GM23338 (cell line): ENCODE measurements around the gene CCDC146. TPM values are rescaled to one million over a fixed set of nuclear protein-coding genes. Genes with fewer than 3 reads are reported as not detected.
"Not testable (repeated sequence)": the region's sequence is repeated elsewhere in the genome, so short reads cannot be mapped to it uniquely, and the experiment has no call there.

Source experiments
- ATAC-seq: fragments of 200-7000 bp; cut with Tn5 transposase; 3 replicates; pipeline ENCODE4 v1.9.1; 2020
- DNase-seq: peaks from one replicate; pipeline ENCODE4 v3.0.0-alpha.2; 2015; ENCODE audit warnings: low spot score
- H2AFZ ChIP-seq: fragments of 200-600 bp; sonication (generic); 2 replicates; pipeline ENCODE4 v1.8.0; 2016; ENCODE audit warnings: antibody characterized with exemption, mild to moderate bottlenecking, moderate library complexity
- H3F3A ChIP-seq: fragments of 200-600 bp; sonication (generic); replicated peaks from 2 replicates; pipeline ENCODE4 v1.8.0; 2017; ENCODE audit warnings: antibody characterized with exemption, mixed run types, low read depth
- H3K27ac ChIP-seq: fragments of 200-600 bp; sonication (generic); 2 replicates; pipeline ENCODE4 v1.6.1; 2016; ENCODE audit warnings: low read depth
- H3K27me3 ChIP-seq: fragments of 200-600 bp; sonication (generic); 2 replicates; pipeline ENCODE4 v1.8.0; 2016; ENCODE audit warnings: mild to moderate bottlenecking, mixed run types, moderate library complexity; ENCODE audit not compliant: insufficient read depth
- H3K36me3 ChIP-seq: fragments of 200-600 bp; sonication (generic); 2 replicates; pipeline ENCODE4 v1.8.0; 2016; ENCODE audit warnings: mild to moderate bottlenecking; ENCODE audit not compliant: insufficient read depth
- H3K4me1 ChIP-seq: fragments of 200-600 bp; sonication (generic); 2 replicates; pipeline ENCODE4 v1.8.0; 2016; ENCODE audit warnings: mild to moderate bottlenecking, moderate library complexity; ENCODE audit not compliant: insufficient read depth
- H3K4me2 ChIP-seq: fragments of 200-600 bp; sonication (generic); 2 replicates; pipeline ENCODE4 v1.7.1; 2017; ENCODE audit warnings: mixed run types
- H3K4me3 ChIP-seq: fragments of 200-600 bp; sonication (generic); 2 replicates; pipeline ENCODE4 v1.6.1; 2016; ENCODE audit warnings: mixed run types
- H3K79me2 ChIP-seq: fragments of 200-600 bp; sonication (generic); replicated peaks from 2 replicates; pipeline ENCODE4 v1.8.0; 2017; ENCODE audit warnings: mild to moderate bottlenecking; ENCODE audit not compliant: insufficient read depth
- H3K9me2 ChIP-seq: fragments of 200-600 bp; sonication (generic); 2 replicates; pipeline ENCODE4 v1.8.0; 2017; ENCODE audit not compliant: insufficient read depth
- H4K20me1 ChIP-seq: fragments of 200-600 bp; sonication (generic); replicated peaks from 2 replicates; pipeline ENCODE4 v1.8.0; 2017; ENCODE audit warnings: mild to moderate bottlenecking; ENCODE audit not compliant: insufficient read depth
- H3K27ac Mint-ChIP-seq: 2 replicates; pipeline ENCODE4 v1.8.0; 2020; ENCODE audit warnings: inconsistent platforms, mild to moderate bottlenecking, moderate library complexity, mixed read lengths
- H3K27me3 Mint-ChIP-seq: 3 replicates; pipeline ENCODE4 v1.8.0; 2022; ENCODE audit warnings: low read depth, mild to moderate bottlenecking, moderate library complexity, mixed read lengths, inconsistent platforms; ENCODE audit not compliant: insufficient read depth, poor library complexity
- H3K36me3 Mint-ChIP-seq: 3 replicates; pipeline ENCODE4 v1.8.0; 2021; ENCODE audit warnings: low read depth, mild to moderate bottlenecking, inconsistent platforms, moderate library complexity, mixed read lengths
- H3K4me1 Mint-ChIP-seq: 3 replicates; pipeline ENCODE4 v1.8.0; 2020; ENCODE audit warnings: mild to moderate bottlenecking, inconsistent platforms, mixed read lengths
- H3K4me3 Mint-ChIP-seq: 3 replicates; pipeline ENCODE4 v1.8.0; 2021; ENCODE audit warnings: moderate library complexity, mild to moderate bottlenecking, inconsistent platforms, mixed read lengths
- H3K9me3 Mint-ChIP-seq: 3 replicates; pipeline ENCODE4 v1.8.0; 2020; ENCODE audit warnings: moderate library complexity, mild to moderate bottlenecking, inconsistent platforms, mixed read lengths
- polyA plus RNA-seq: library from polyadenylated mRNA; unstranded; fragments of >200 nt; fragmentation: Nextera tagmentation; extraction: Ambion mirVana; gene quantifications from 2 replicates; pipeline ENCODE4 v1.2.1, GENCODE V29; 2016
- total RNA-seq: library from RNA; depleted of rRNA; stranded (reverse); fragments of >200 nt; shearing (Covaris generic); gene quantifications from 2 replicates; pipeline ENCODE4 v1.2.3, GENCODE V29; 2014

Gene CCDC146
- total and polyA plus RNA-seq, 2 experiments from 2014 or later: 0.35 to 0.74 TPM

GRCh38 chr7:77080236-77080635 lies 42.2 kb upstream of the CCDC146 start:
- ATAC-seq, H3K27ac Mint-ChIP-seq: not testable (repeated sequence)

GRCh38 chr7:77082192-77082591 lies 40.2 kb upstream of the CCDC146 start:
- H3K4me1 Mint-ChIP-seq, H3K36me3 ChIP-seq, H3K9me3 Mint-ChIP-seq, DNase-seq, ATAC-seq, H3K27ac ChIP-seq, H3K27me3 ChIP-seq, H3K36me3 Mint-ChIP-seq, H3K4me3 ChIP-seq, H3K27ac Mint-ChIP-seq, H3K4me1 ChIP-seq, H3K9me2 ChIP-seq, H2AFZ ChIP-seq, H3K27me3 Mint-ChIP-seq, H3K79me2 ChIP-seq, H3K4me2 ChIP-seq, H3K4me3 Mint-ChIP-seq, H3F3A ChIP-seq, H4K20me1 ChIP-seq: not testable (repeated sequence)

More at GRCh38 chr7:77080236-77080635, 42.2 kb upstream of the CCDC146 start:
- not testable (repeated sequence) for H3K9me3 Mint-ChIP-seq, H3K9me2 ChIP-seq, H3K4me3 ChIP-seq, H3K27me3 Mint-ChIP-seq, H3K27ac ChIP-seq, H3K79me2 ChIP-seq, DNase-seq, H3K4me3 Mint-ChIP-seq, H3K4me1 ChIP-seq, H3K4me2 ChIP-seq, H3F3A ChIP-seq, H2AFZ ChIP-seq, H3K36me3 Mint-ChIP-seq, H3K4me1 Mint-ChIP-seq, H3K27me3 ChIP-seq, H3K36me3 ChIP-seq, H4K20me1 ChIP-seq

- H3K27me3 ChIP-seq, H2AFZ ChIP-seq, ATAC-seq, H3K27ac Mint-ChIP-seq, DNase-seq, H3K36me3 ChIP-seq, H3K27me3 Mint-ChIP-seq, H3K4me1 Mint-ChIP-seq, H3F3A ChIP-seq, H3K4me3 ChIP-seq, H3K4me3 Mint-ChIP-seq, H4K20me1 ChIP-seq, H3K4me1 ChIP-seq, H3K9me2 ChIP-seq, H3K4me2 ChIP-seq, H3K27ac ChIP-seq, H3K79me2 ChIP-seq: not testable (repeated sequence)
- H3K9me3 Mint-ChIP-seq: peaks cover 26% of the 10 kb centered on the region
- peaks cover 33% of the 10 kb centered on the region for H3K36me3 Mint-ChIP-seq
Measured at GRCh38 chr7:77092301-77092700, 30.1 kb upstream of the CCDC146 start.

DNA sequence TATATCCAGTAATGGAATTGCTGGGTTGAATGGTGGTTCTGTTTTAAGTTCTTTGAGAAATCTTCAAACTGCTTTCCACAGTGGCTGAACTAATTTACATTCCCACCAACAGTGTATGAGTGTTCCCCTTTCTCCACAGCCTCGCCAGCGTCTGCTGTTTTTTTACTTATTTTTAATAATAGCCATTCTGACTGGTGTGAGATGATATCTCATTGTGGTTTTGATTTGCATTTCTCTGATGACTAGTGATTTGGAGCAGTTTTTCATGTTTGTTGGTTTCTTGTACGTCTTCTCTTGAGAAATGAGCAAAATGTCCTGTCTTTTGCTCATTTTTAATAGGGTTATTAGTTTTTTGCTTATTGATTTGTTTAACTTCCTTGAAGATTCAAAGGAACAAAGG lies 21.9 kb upstream of the CCDC146 start:
- H3K36me3 ChIP-seq, H3K4me3 ChIP-seq, H3F3A ChIP-seq, H3K27ac ChIP-seq, H3K27me3 Mint-ChIP-seq, H3K27ac Mint-ChIP-seq, H3K79me2 ChIP-seq, H3K4me3 Mint-ChIP-seq, H3K4me1 Mint-ChIP-seq, DNase-seq, H3K36me3 Mint-ChIP-seq, H3K9me3 Mint-ChIP-seq, H3K27me3 ChIP-seq, H2AFZ ChIP-seq, H4K20me1 ChIP-seq, H3K9me2 ChIP-seq, ATAC-seq, H3K4me1 ChIP-seq, H3K4me2 ChIP-seq: not testable (repeated sequence)

GRCh38 chr7:77101187-77101586 lies 21.2 kb upstream of the CCDC146 start:
- H3K36me3 Mint-ChIP-seq, H4K20me1 ChIP-seq, H3K9me3 Mint-ChIP-seq, H3K27me3 Mint-ChIP-seq, DNase-seq, H3K27ac ChIP-seq, H3K4me1 ChIP-seq, H3K4me3 Mint-ChIP-seq, H3K79me2 ChIP-seq, H3K4me3 ChIP-seq, H3K27ac Mint-ChIP-seq, ATAC-seq, H3K27me3 ChIP-seq, H3K9me2 ChIP-seq, H3F3A ChIP-seq, H3K4me1 Mint-ChIP-seq, H3K4me2 ChIP-seq, H2AFZ ChIP-seq, H3K36me3 ChIP-seq: not testable (repeated sequence)

GRCh38 chr7:77102671-77103070 lies 19.7 kb upstream of the CCDC146 start:
- H3F3A ChIP-seq, H3K4me2 ChIP-seq, H3K27ac Mint-ChIP-seq, H3K27ac ChIP-seq, H3K9me2 ChIP-seq, H3K27me3 ChIP-seq, H3K4me1 ChIP-seq, H3K4me3 Mint-ChIP-seq, H3K4me3 ChIP-seq, DNase-seq, H3K79me2 ChIP-seq, H3K27me3 Mint-ChIP-seq, ATAC-seq, H3K9me3 Mint-ChIP-seq, H3K36me3 ChIP-seq, H4K20me1 ChIP-seq, H2AFZ ChIP-seq, H3K36me3 Mint-ChIP-seq, H3K4me1 Mint-ChIP-seq: not testable (repeated sequence)

- H3K27me3 ChIP-seq, H3K9me2 ChIP-seq, H3F3A ChIP-seq, H3K4me1 Mint-ChIP-seq, H3K4me2 ChIP-seq, H3K27me3 Mint-ChIP-seq, H3K36me3 Mint-ChIP-seq, H3K79me2 ChIP-seq, H3K27ac Mint-ChIP-seq, ATAC-seq, H4K20me1 ChIP-seq, H3K4me3 Mint-ChIP-seq, H3K36me3 ChIP-seq, H2AFZ ChIP-seq, H3K4me3 ChIP-seq, DNase-seq, H3K27ac ChIP-seq, H3K9me3 Mint-ChIP-seq, H3K4me1 ChIP-seq: not testable (repeated sequence)
Measured at GRCh38 chr7:77105904-77106303, 16.5 kb upstream of the CCDC146 start.
